Neural cell (in vitro differentiated cells): ENCODE results near the gene LHPP. TPM values are rescaled to one million over a fixed set of nuclear protein-coding genes. Genes with fewer than 3 reads are reported as not detected.

ENCODE experiments used
- H2AFZ ChIP-seq: fragments of 200-600, 300-800 bp; sonication (generic), shearing (Covaris generic); 2 replicates; pipeline ENCODE4 v1.6.0; 2014; ENCODE audit warnings: low read depth, mild to moderate bottlenecking, antibody characterized with exemption, low read length, moderate library complexity
- H3F3A ChIP-seq: fragments of 200-600 bp; shearing (Covaris generic); 2 replicates; pipeline ENCODE4 v1.6.1; 2016; ENCODE audit warnings: mild to moderate bottlenecking, moderate library complexity, mixed read lengths, antibody characterized with exemption, low read length; ENCODE audit not compliant: insufficient read depth, poor library complexity, severe bottlenecking
- H3K27ac ChIP-seq: fragments of 200-600, 300-800 bp; sonication (generic), shearing (Covaris generic); 2 replicates; pipeline ENCODE4 v1.5.1; 2014; ENCODE audit warnings: mild to moderate bottlenecking, low read length, moderate library complexity
- H3K27me3 ChIP-seq: fragments of 300-800, 200-600 bp; sonication (generic), shearing (Covaris generic); 2 replicates; pipeline ENCODE4 v1.6.0; 2014; ENCODE audit warnings: mild to moderate bottlenecking, low read depth, low read length, moderate library complexity; ENCODE audit not compliant: insufficient read depth
- H3K36me3 ChIP-seq: fragments of 300-800, 200-600 bp; sonication (generic), shearing (Covaris generic); 2 replicates; pipeline ENCODE4 v1.5.1; 2014; ENCODE audit warnings: mild to moderate bottlenecking, antibody characterized with exemption, low read length, moderate library complexity; ENCODE audit not compliant: insufficient read depth
- H3K4me2 ChIP-seq: fragments of 300-800, 200-600 bp; sonication (generic), shearing (Covaris generic); 2 replicates; pipeline ENCODE4 v1.6.0; 2014; ENCODE audit warnings: mild to moderate bottlenecking, low read length
- H3K4me3 ChIP-seq: fragments of 300-800, 200-600 bp; sonication (generic), shearing (Covaris generic); 2 replicates; pipeline ENCODE4 v1.5.1; 2014; ENCODE audit warnings: mild to moderate bottlenecking, low read length, moderate library complexity
- H3K79me2 ChIP-seq: fragments of 200-600 bp; shearing (Covaris generic); replicated peaks from 2 replicates; pipeline ENCODE4 v1.6.0; 2014; ENCODE audit warnings: mild to moderate bottlenecking, low read length, moderate library complexity; ENCODE audit not compliant: insufficient read depth
- H3K9ac ChIP-seq: fragments of 300-800, 200-600 bp; sonication (generic), shearing (Covaris generic); 2 replicates; pipeline ENCODE4 v1.6.1; 2016; ENCODE audit warnings: mild to moderate bottlenecking, low read length, mixed read lengths
- H3K9me2 ChIP-seq: fragments of 200-600 bp; shearing (Covaris generic); 2 replicates; pipeline ENCODE4 v1.6.1; 2016; ENCODE audit warnings: mild to moderate bottlenecking, low read length, mixed read lengths; ENCODE audit not compliant: insufficient read depth
- H3K9me3 ChIP-seq: fragments of 200-600, 300-800 bp; sonication (generic), shearing (Covaris generic); 2 replicates; pipeline ENCODE4 v1.6.1; 2016; ENCODE audit warnings: mild to moderate bottlenecking, mixed run types, low read length, moderate library complexity, mixed read lengths
- H4K20me1 ChIP-seq: fragments of 200-600 bp; shearing (Covaris generic); 2 replicates; pipeline ENCODE4 v1.6.1; 2016; ENCODE audit warnings: mild to moderate bottlenecking, mixed run types; ENCODE audit not compliant: insufficient read depth
- CTCF ChIP-seq: fragments of 450-650 bp; IDR thresholded peaks from 2 replicates; pipeline ENCODE4 v1.5.1; 2014; ENCODE audit warnings: antibody characterized with exemption, mild to moderate bottlenecking, moderate library complexity; ENCODE audit not compliant: poor library complexity, severe bottlenecking
- EP300 ChIP-seq: fragments of 450-650 bp; conservative IDR thresholded peaks from 2 replicates; pipeline ENCODE4 v1.6.1; 2014; ENCODE audit warnings: antibody characterized with exemption, mild to moderate bottlenecking, moderate library complexity; ENCODE audit not compliant: poor library complexity, severe bottlenecking
- EZH2 ChIP-seq: fragments of 200-600, 300-800 bp; shearing (Covaris generic), sonication (generic); IDR thresholded peaks from 2 replicates; pipeline ENCODE4 v1.6.1; 2014; ENCODE audit warnings: antibody characterized with exemption, low read length, borderline replicate concordance, mild to moderate bottlenecking; ENCODE audit not compliant: insufficient read depth, poor library complexity, severe bottlenecking
- MXI1 ChIP-seq: fragments of 450-650 bp; conservative IDR thresholded peaks from 2 replicates; pipeline ENCODE4 v1.6.1; 2014; ENCODE audit warnings: antibody characterized with exemption, mild to moderate bottlenecking; ENCODE audit not compliant: poor library complexity, severe bottlenecking
- POLR2AphosphoS5 ChIP-seq: IDR thresholded peaks from 2 replicates; pipeline ENCODE4 v1.6.1; 2012
- RAD21 ChIP-seq: fragments of 450-650 bp; conservative IDR thresholded peaks from 2 replicates; pipeline ENCODE4 v1.6.1; 2014; ENCODE audit warnings: antibody characterized with exemption, mild to moderate bottlenecking, moderate library complexity
- SMC3 ChIP-seq: fragments of 450-650 bp; conservative IDR thresholded peaks from 2 replicates; pipeline ENCODE4 v1.6.1; 2014; ENCODE audit warnings: antibody characterized with exemption, mild to moderate bottlenecking, moderate library complexity; ENCODE audit not compliant: poor library complexity
- TAF1 ChIP-seq: IDR thresholded peaks from 2 replicates; pipeline ENCODE4 v1.6.1; 2012; ENCODE audit warnings: low read depth
- polyA plus RNA-seq: library from polyadenylated mRNA; depleted of rRNA; stranded (reverse); fragments of >200 nt; gene quantifications from 2 replicates; pipeline ENCODE4 v1.2.3, GENCODE V29; 2014
- TF ChIP-seq, protein P1 (sequence below): IDR thresholded peaks from 2 replicates; pipeline ENCODE4 v1.6.1; 2012; ENCODE audit warnings: borderline replicate concordance

LHPP gene
- polyA plus RNA-seq, 1 donor from 2014 or later: 16.0 TPM

DNA sequence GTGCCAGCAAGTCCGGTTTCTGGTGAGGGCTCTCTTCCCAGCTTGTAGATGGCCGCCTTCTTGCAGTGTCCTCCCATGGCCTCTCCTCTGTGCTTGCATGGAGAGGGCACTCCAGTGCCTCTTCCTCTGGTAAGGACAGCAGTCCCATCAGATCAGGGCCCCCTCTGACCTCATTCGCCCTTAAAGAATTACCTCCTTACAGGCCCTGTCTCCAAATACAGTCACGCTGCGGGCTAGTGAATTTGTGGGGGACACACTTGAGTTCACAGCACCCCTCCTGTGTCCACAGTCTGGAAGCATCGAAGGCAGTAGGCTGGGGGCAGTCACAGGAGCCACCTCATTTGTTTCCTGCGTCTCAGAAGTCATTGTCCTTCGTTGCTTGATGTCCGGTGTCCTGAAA is 54.6 kb downstream of the LHPP start:
- Histone ChIP-seq H3K4me3 (no peak overlapping the region), H3K9me3 (no peaks in the 10 kb centered on the region), H3K27ac (no peak overlapping the region), H3K4me2 (no peak overlapping the region), H2AFZ (no peak overlapping the region), H3K27me3 (no peaks in the 10 kb centered on the region), H4K20me1 (no peaks in the 10 kb centered on the region), H3F3A (no peaks in the 10 kb centered on the region), H3K36me3 (no peaks in the 10 kb centered on the region), H3K79me2 (no peaks in the 10 kb centered on the region), H3K9ac (no peak overlapping the region), H3K9me2 (no peaks in the 10 kb centered on the region)
- no peak for TF ChIP-seq EZH2
- TF ChIP-seq POLR2AphosphoS5: no peak
- TF ChIP-seq, protein P1, sequence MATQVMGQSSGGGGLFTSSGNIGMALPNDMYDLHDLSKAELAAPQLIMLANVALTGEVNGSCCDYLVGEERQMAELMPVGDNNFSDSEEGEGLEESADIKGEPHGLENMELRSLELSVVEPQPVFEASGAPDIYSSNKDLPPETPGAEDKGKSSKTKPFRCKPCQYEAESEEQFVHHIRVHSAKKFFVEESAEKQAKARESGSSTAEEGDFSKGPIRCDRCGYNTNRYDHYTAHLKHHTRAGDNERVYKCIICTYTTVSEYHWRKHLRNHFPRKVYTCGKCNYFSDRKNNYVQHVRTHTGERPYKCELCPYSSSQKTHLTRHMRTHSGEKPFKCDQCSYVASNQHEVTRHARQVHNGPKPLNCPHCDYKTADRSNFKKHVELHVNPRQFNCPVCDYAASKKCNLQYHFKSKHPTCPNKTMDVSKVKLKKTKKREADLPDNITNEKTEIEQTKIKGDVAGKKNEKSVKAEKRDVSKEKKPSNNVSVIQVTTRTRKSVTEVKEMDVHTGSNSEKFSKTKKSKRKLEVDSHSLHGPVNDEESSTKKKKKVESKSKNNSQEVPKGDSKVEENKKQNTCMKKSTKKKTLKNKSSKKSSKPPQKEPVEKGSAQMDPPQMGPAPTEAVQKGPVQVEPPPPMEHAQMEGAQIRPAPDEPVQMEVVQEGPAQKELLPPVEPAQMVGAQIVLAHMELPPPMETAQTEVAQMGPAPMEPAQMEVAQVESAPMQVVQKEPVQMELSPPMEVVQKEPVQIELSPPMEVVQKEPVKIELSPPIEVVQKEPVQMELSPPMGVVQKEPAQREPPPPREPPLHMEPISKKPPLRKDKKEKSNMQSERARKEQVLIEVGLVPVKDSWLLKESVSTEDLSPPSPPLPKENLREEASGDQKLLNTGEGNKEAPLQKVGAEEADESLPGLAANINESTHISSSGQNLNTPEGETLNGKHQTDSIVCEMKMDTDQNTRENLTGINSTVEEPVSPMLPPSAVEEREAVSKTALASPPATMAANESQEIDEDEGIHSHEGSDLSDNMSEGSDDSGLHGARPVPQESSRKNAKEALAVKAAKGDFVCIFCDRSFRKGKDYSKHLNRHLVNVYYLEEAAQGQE: no peak
- no peak for TF ChIP-seq CTCF
- TF ChIP-seq TAF1: no peak
- no peak for TF ChIP-seq EP300
- TF ChIP-seq SMC3: no peak
- TF ChIP-seq RAD21: no peak
- TF ChIP-seq MXI1: no peak

- Histone ChIP-seq H3K9me2 (no peaks in the 10 kb centered on the region), H3K9me3 (no peaks in the 10 kb centered on the region), H3K36me3 (no peaks in the 10 kb centered on the region), H3K27ac (no peak overlapping the region), H4K20me1 (no peaks in the 10 kb centered on the region), H2AFZ (no peak overlapping the region), H3K79me2 (no peaks in the 10 kb centered on the region), H3K4me3 (no peak overlapping the region), H3F3A (no peaks in the 10 kb centered on the region), H3K9ac (no peak overlapping the region), H3K27me3 (no peaks in the 10 kb centered on the region), H3K4me2 (no peak overlapping the region)
- TF ChIP-seq TAF1 (no peak), MXI1 (no peak), RAD21 (no peak), EZH2 (no peak), SMC3 (no peak), CTCF (no peak), EP300 (no peak), POLR2AphosphoS5 (no peak)
- TF ChIP-seq, protein P1: no peak
Observed at GRCh38 chr10:124516746-124517397, 55.2 kb downstream of the LHPP start.
